ENCODE results near the gene ALG9. TPM values are rescaled to one million over a fixed set of nuclear protein-coding genes. Genes with fewer than 3 reads are reported as not detected.

The ALG9 gene
- total RNA-seq, 4 donors from 2014 or later, result 26.2 to 74.3 (median 31.4) TPM

GRCh38 chr11:111829185-111829968 lies 42.0 kb downstream of the ALG9 start:
- WGBS, result 85% methylated on average over 5 of the region's 5 CpGs
- H3K27me3 ChIP-seq, result no peaks in the 10 kb centered on the region
- no peaks in the 10 kb centered on the region for H3K9me3 ChIP-seq
- H3K4me3 ChIP-seq, result no peak overlapping the region
- no peaks in the 10 kb centered on the region for H3K4me1 ChIP-seq
- H3K36me3 ChIP-seq, result peaks cover 30% of the 10 kb centered on the region
- no peak for TF ChIP-seq CTCF (IDR thresholded peaks at IDR 0.05)
- TF ChIP-seq POLR2AphosphoS5 (IDR thresholded peaks at IDR 0.05), result no peak
- TF ChIP-seq POLR2A (IDR thresholded peaks at IDR 0.05), result no peak
- TF ChIP-seq EP300 (IDR thresholded peaks at IDR 0.05), result no peak
- no peak overlapping the region for H3K27ac ChIP-seq
- no peak for DNase-seq (ENCODE audit: low spot score in 2 of 2)

- no peak for TF ChIP-seq CTCF (IDR thresholded peaks at IDR 0.05)
- no peak for TF ChIP-seq POLR2AphosphoS5 (IDR thresholded peaks at IDR 0.05)
- TF ChIP-seq POLR2A (IDR thresholded peaks at IDR 0.05), result no peak
- no peak for TF ChIP-seq EP300 (IDR thresholded peaks at IDR 0.05)
- H3K27ac ChIP-seq, result no peak overlapping the region
- H3K27me3 ChIP-seq, result no peaks in the 10 kb centered on the region
- no peak overlapping the region for H3K4me3 ChIP-seq
- 80% methylated on average over 2 of the region's 2 CpGs for WGBS
- H3K4me1 ChIP-seq, result no peaks in the 10 kb centered on the region
- H3K9me3 ChIP-seq, result no peaks in the 10 kb centered on the region
- no peak for DNase-seq (ENCODE audit: low spot score in 2 of 2)
- H3K36me3 ChIP-seq, result peaks cover 22% of the 10 kb centered on the region
These were observed 44.9 kb downstream of the ALG9 start for GRCh38 chr11:111826322-111826950.

- Histone ChIP-seq H3K9me3 (no peaks in the 10 kb centered on the region), H3K27me3 (no peaks in the 10 kb centered on the region), H3K4me3 (no peak overlapping the region), H3K36me3 (peaks cover 12% of the 10 kb centered on the region), H3K4me1 (peaks cover 18% of the 10 kb centered on the region), H3K27ac (no peak overlapping the region)
- no peak for DNase-seq (ENCODE audit: low spot score in 2 of 2)
- TF ChIP-seq POLR2A (IDR thresholded peaks at IDR 0.05) (no peak), EP300 (IDR thresholded peaks at IDR 0.05) (no peak), POLR2AphosphoS5 (IDR thresholded peaks at IDR 0.05) (no peak), CTCF (IDR thresholded peaks at IDR 0.05) (no peak)
These were observed 47.8 kb downstream of the ALG9 start for GRCh38 chr11:111823629-111824028.

- H3K36me3 ChIP-seq, result peaks cover 12% of the 10 kb centered on the region
- no peak for TF ChIP-seq POLR2A (IDR thresholded peaks at IDR 0.05)
- no peak for TF ChIP-seq POLR2AphosphoS5 (IDR thresholded peaks at IDR 0.05)
- TF ChIP-seq CTCF (IDR thresholded peaks at IDR 0.05), result no peak
- TF ChIP-seq EP300 (IDR thresholded peaks at IDR 0.05), result no peak
- no peaks in the 10 kb centered on the region for H3K27me3 ChIP-seq
- no peaks in the 10 kb centered on the region for H3K9me3 ChIP-seq
- no peak overlapping the region for H3K4me3 ChIP-seq
- DNase-seq (ENCODE audit: low spot score in 2 of 2), result no peak
- no peak overlapping the region for H3K27ac ChIP-seq
- H3K4me1 ChIP-seq, result peaks cover 18% of the 10 kb centered on the region
- 84% methylated on average over 1 of the region's 1 CpG for WGBS
These were observed 48.2 kb downstream of the ALG9 start for GRCh38 chr11:111823131-111823530.

GRCh38 chr11:111819829-111820237 lies 51.5 kb downstream of the ALG9 start:
- H3K27ac ChIP-seq, result peak overlapping the region; percentile 74
- TF ChIP-seq CTCF (IDR thresholded peaks at IDR 0.05), result no peak
- TF ChIP-seq POLR2AphosphoS5 (IDR thresholded peaks at IDR 0.05), result no peak
- no peak for TF ChIP-seq EP300 (IDR thresholded peaks at IDR 0.05)
- no peak for TF ChIP-seq POLR2A (IDR thresholded peaks at IDR 0.05)
- WGBS, result 49% methylated on average over 3 of the region's 3 CpGs

More at GRCh38 chr11:111819829-111820237, 51.5 kb downstream of the ALG9 start:
- no peaks in the 10 kb centered on the region for H3K36me3 ChIP-seq
- no peak overlapping the region for H3K4me3 ChIP-seq
- H3K27me3 ChIP-seq, result no peaks in the 10 kb centered on the region
- H3K4me1 ChIP-seq, result peaks cover 18% of the 10 kb centered on the region
- DNase-seq (ENCODE audit: low spot score in 2 of 2), result no peak
- no peaks in the 10 kb centered on the region for H3K9me3 ChIP-seq
